ENCODE results near the gene OR52N4. TPM values are rescaled to one million over a fixed set of nuclear protein-coding genes. Genes with fewer than 3 reads are reported as not detected.
"Not testable (repeated sequence)": the region's sequence is repeated elsewhere in the genome, so short reads cannot be mapped to it uniquely, and the experiment has no call there.

OR52N4 gene
- total RNA-seq: not detected
- long read RNA-seq: 0 reads

- intact Hi-C loops (cut with DNase I): no loop called here
Measured at GRCh38 chr11:5753943-5754342, at the start of gene OR52N4. OR52N4 (plus strand) TSS chr11:5754243; CDS start chr11:5754741, 498 bp downstream.

DNA sequence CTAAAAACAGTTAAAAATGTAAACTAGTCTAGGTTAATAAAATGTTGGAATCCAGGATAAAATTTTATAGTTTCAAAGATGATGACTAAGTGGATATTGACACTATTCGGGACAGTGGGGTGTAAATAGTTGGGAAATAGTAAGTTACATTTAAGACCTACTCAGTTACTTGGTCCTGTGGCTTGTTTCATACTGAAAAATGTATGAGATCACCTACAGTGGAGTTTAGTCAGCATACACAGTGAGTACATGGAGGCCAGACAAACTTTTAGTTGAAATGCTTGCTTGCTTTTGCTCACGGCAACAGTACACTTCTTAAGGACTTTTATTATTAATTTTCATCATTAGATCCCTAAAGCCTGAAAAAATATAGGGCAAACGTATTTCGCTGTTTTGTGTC is 48.4 kb upstream of the OR52N4 start:
- intact Hi-C loops (cut with DNase I): no loop called here
- DNase-seq (ENCODE audit: low spot score): no peak

More at GRCh38 chr11:5753943-5754342, at the start of gene OR52N4:
- no peak for DNase-seq (ENCODE audit: low spot score)

DNA sequence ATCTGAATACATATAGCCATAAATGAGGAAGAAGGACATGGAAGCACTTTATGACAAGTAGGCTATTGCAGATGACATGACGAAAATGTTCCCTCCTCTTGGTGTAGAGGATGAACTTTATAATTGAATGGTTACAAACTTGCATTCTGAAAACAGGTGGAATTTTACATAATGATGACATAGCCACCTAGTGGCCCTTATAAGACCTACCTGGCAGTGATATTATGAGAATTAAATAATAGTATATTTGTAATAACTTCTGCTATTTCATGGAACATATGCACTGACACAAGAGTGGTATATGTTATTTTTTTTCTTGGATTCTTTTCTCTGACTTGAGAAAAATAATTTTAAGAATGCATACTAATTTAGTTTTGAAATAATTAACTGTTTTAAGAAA is 41.5 kb upstream of the OR52N4 start:
- intact Hi-C loops (cut with DNase I): no loop called here

GRCh38 chr11:5713695-5714094 is 40.3 kb upstream of the OR52N4 start:
- intact Hi-C loops (cut with DNase I): no loop called here
- no peak for DNase-seq (ENCODE audit: low spot score)

More for the DNA sequence above, 41.5 kb upstream of the OR52N4 start:
- no peak for DNase-seq (ENCODE audit: low spot score)

DNA sequence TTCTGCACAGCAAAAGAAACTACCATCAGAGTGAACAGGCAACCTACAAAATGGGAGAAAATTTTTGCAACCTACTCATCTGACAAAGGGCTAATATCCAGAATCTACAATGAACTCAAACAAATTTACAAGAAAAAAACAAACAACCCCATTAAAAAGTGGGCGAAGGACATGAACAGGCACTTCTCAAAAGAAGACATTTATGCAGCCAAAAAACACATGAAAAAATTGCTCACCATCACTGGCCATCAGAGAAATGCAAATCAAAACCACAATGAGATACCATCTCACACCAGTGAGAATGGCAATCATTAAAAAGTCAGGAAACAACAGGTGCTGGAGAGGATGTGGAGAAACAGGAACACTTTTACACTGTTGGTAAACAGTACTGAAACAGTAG is 37.5 kb upstream of the OR52N4 start:
- intact Hi-C loops (cut with DNase I): not testable (repeated sequence)

DNA sequence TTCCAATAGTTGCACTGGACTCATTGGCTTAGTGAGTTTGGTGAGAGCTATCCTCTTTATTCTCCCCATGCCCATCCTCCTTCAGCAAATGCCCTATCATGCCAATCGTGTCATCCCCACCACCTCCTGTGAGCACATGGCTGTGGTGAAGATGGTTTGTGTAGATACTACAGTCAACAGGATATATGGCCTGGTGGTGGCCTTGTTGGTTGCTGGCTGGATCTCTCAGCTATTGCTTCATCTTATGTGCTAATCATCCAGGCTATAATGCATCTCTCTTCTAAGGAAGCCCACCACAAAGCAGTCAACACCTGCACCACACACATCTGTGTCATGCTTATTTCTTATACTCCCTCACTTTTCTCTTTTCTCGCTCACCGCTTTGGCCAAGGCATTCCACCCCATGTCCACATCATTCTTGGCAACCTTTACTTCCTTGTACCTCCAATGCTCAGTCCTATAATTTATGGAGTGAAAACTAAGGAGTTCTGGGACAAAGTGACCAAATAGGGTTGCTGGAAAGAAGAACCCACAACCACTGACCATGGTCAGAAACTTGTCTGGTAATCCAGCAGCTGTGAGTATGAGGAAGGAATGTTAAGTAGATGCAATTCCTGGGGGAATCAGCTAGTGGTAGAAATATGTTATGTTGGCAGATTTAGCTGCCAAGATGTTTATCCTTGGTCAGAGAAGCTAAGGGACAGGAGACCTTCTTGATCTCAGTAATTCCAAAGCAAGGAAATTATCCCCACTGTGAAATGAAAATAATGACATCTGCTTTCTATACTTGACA is 34.1 kb upstream of the OR52N4 start:
- DNase-seq (ENCODE audit: low spot score): no peak
- intact Hi-C loops (cut with DNase I): no loop called here

More for the DNA sequence above, 37.5 kb upstream of the OR52N4 start:
- not testable (repeated sequence) for DNase-seq (ENCODE audit: low spot score)

DNA sequence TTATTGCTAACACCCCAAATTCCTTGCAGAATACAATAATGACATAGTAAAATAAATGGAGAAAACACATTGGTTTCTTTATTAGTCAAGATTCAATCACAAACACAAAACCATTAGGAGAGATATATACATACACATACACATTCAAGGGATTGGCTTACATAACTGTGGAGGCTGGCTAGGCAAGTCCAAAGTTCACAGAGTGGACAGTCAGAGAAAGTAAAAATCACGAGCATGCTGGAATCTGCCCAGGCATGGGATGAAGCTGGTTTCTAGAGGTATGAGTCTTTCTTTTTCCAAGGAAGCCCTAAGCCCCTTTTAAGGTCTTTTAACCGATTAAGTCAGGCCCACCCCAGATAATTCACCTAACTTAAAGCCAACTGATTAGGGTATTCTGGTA is 31.4 kb upstream of the OR52N4 start:
- intact Hi-C loops (cut with DNase I): no loop called here

DNA sequence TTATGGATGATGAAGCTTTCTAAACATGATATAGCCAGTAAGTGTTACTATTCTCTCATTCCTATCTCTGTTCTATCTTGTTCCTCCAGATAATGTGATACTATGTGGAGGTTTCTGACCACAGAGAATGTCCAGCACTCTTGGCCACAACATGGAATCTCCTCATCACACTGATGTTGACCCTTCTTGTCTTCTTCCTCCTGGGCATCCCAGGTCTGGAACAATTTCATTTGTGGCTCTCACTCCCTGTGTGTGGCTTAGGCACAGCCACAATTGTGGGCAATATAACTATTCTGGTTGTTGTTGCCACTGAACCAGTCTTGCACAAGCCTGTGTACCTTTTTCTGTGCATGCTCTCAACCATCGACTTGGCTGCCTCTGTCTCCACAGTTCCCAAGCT is 27.7 kb upstream of the OR52N4 start:
- no peak for DNase-seq (ENCODE audit: low spot score)
- intact Hi-C loops (cut with DNase I): no loop called here

More for the DNA sequence above, 31.4 kb upstream of the OR52N4 start:
- DNase-seq (ENCODE audit: low spot score): no peak

DNA sequence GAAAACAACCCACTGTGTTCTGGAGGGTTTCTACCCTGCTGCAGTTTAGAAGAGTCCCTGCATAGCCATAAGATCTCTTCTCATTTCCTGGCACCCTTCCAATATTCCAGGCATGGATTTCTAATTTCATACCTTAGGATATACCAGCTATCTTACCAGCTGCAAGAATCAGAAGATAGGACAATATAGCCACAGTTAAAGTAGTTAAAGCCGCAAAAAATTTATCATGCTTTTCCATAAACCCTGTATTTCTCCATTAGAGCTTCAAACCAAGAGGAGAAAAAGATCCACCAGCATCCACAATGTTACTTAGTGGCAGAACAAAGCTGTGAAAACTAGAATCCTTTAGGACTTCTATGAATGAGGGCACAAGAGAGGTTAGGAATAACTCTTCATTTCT is 26.4 kb upstream of the OR52N4 start:
- intact Hi-C loops (cut with DNase I): no loop called here
- DNase-seq (ENCODE audit: low spot score): no peak

GRCh38 chr11:5736396-5736795 is 17.6 kb upstream of the OR52N4 start, which contains the start of gene OR56B1:
OR56B1 (plus strand) TSS chr11:5736448; CDS start chr11:5736517, 69 bp downstream.
- intact Hi-C loops (cut with DNase I): no loop called here
- DNase-seq (ENCODE audit: low spot score): no peak

DNA sequence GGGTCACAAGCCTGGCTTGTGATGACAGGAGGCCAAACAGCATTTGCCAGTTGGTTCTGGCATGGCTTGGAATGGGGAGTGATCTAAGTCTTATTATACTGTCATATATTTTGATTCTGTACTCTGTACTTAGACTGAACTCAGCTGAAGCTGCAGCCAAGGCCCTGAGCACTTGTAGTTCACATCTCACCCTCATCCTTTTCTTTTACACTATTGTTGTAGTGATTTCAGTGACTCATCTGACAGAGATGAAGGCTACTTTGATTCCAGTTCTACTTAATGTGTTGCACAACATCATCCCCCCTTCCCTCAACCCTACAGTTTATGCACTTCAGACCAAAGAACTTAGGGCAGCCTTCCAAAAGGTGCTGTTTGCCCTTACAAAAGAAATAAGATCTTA is 17.0 kb upstream of the OR52N4 start:
- intact Hi-C loops (cut with DNase I): no loop called here
- no peak for DNase-seq (ENCODE audit: low spot score)

- no peak for DNase-seq (ENCODE audit: low spot score)
- intact Hi-C loops (cut with DNase I): no loop called here
Measured at GRCh38 chr11:5737670-5738392, 16.2 kb upstream of the OR52N4 start.

DNA sequence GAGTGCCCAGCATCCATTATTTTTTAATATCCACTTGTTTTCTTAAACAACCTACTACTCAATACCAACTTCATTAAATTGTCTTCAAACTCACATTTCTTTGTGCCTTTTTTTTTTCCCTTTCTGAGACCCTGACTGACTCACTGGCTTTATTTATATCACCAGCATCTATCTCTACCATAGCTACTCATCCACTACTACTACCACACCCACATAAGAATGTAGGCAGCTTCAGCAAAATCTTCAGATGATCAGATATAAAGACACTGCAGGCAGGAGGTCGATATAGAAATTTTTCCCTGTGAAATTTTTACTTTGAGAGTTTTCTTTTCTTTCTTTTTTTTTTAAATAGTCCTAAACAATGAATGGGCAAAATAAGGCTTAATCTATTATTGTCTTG is 15.6 kb upstream of the OR52N4 start:
- intact Hi-C loops (cut with DNase I): no loop called here
- no peak for DNase-seq (ENCODE audit: low spot score)

DNA sequence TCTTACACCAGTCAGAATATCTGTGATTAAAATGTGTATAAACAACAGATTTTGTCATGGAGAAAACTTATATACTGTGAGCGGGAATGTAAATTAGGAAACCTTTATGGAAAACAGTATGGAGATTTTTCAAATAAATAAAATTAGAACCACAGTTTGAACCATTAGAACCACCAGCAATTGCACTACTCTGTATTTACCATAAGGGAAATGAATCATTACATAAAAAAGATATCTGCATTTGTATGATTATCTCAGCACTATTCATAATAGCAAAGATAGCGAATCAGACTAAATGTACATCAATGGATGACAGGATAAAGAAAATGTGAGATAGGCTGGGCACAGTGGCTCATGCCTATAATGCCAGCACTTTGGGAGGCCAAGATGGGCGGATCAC is 7.4 kb upstream of the OR52N4 start:
- DNase-seq (ENCODE audit: low spot score): no peak

GRCh38 chr11:5749836-5750235 is 4.2 kb upstream of the OR52N4 start:
- no peak for DNase-seq (ENCODE audit: low spot score)
- intact Hi-C loops (cut with DNase I): no loop called here

More for the DNA sequence above, 7.4 kb upstream of the OR52N4 start:
- intact Hi-C loops (cut with DNase I): no loop called here

DNA sequence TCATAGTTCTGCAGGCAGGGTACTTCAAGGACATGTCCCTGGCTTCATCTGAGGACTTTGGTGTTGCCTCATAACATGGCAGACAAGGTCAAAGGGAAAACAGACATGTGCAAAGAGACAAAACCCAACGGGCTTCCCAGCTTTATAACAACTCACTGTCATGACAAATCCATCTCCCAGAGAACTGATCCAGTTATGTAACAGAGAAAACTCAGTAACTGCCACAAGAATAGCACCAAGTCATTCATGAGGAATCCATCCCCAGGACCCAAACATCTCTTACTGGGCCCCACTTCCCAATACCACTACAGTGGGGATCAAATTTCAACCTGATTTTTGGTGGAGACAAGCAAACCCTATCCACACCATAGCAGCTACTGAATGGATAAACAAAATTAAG is 13.0 kb downstream of the OR52N4 start:
- intact Hi-C loops (cut with DNase I): no loop called here
- DNase-seq (ENCODE audit: low spot score): no peak

GRCh38 chr11:5783255-5783654 is 29.2 kb downstream of the OR52N4 start, which contains the start of gene OR52N5:
OR52N5 (minus strand) TSS chr11:5783355; CDS start chr11:5778634, 4,721 bp downstream.
- DNase-seq (ENCODE audit: low spot score): no peak
- intact Hi-C loops (cut with DNase I): no loop called here

DNA sequence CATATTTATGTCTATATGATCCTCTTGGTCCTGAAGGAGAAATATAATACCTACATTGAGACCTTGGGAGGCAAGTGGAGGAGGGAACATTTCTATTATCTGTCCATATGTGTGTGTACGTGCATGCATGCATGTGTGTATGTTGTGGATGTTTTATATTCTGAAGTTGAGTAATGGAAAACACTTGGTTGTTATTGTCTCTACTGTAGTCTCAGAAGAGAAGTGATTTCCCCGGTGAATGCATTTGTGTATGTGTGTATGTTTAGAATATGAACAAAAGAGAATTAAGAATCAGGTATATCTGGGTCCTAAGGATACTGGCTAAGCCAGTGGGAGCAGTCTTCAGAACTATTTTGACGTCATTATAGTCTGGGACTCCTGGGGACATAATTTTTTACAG is 37.1 kb downstream of the OR52N4 start, which contains the start of gene OR52N1:
TSS of gene OR52N1 (minus strand) at position 101 of the 400 bp plus-strand sequence. CDS start 2,449 bp downstream, outside the sequence.
- DNase-seq (ENCODE audit: low spot score): no peak
- intact Hi-C loops (cut with DNase I): no loop called here

GRCh38 chr11:5796541-5796940 is 42.5 kb downstream of the OR52N4 start:
- intact Hi-C loops (cut with DNase I): no loop called here
- no peak for DNase-seq (ENCODE audit: low spot score)

- DNase-seq (ENCODE audit: low spot score): no peak
- intact Hi-C loops (cut with DNase I): no loop called here
Measured at GRCh38 chr11:5803982-5804381, 49.9 kb downstream of the OR52N4 start.
